COR-L47 (cell line): ENCODE measurements around the gene HBG2.
"Not testable (repeated sequence)": the region's sequence is repeated elsewhere in the genome, so short reads cannot be mapped to it uniquely, and the experiment has no call there.

Source experiments
- DNase-seq: peaks from one replicate; lab custom pipeline; 2025; lab: John Stamatoyannopoulos, UW

The HBG2 gene

DNA sequence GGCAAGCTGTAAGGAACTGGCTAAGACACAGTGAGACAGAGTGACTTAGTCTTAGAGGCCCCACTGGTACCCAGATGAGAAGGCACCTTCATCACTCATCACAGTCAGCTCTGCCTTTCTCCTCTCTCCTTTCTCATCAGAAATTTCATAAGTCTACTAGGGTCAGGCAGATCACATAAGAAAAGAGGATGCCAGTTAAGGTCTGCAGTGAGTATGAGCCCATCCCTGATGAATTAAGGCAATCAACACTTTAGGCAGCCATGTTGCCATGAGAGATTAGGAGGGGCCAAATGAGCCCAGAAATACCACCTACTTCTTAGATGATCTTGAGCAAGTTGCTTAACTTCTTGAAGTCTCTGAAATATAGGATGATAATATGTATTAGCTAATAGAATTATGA, 27.0 kb upstream of the HBG2 start:
- DNase-seq = no peak

DNA sequence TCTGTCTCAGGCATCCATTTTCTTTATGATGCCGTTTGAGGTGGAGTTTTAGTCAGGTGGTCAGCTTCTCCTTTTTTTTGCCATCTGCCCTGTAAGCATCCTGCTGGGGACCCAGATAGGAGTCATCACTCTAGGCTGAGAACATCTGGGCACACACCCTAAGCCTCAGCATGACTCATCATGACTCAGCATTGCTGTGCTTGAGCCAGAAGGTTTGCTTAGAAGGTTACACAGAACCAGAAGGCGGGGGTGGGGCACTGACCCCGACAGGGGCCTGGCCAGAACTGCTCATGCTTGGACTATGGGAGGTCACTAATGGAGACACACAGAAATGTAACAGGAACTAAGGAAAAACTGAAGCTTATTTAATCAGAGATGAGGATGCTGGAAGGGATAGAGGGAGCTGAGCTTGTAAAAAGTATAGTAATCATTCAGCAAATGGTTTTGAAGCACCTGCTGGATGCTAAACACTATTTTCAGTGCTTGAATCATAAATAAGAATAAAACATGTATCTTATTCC, 26.1 kb upstream of the HBG2 start:
- no peak for DNase-seq

DNA sequence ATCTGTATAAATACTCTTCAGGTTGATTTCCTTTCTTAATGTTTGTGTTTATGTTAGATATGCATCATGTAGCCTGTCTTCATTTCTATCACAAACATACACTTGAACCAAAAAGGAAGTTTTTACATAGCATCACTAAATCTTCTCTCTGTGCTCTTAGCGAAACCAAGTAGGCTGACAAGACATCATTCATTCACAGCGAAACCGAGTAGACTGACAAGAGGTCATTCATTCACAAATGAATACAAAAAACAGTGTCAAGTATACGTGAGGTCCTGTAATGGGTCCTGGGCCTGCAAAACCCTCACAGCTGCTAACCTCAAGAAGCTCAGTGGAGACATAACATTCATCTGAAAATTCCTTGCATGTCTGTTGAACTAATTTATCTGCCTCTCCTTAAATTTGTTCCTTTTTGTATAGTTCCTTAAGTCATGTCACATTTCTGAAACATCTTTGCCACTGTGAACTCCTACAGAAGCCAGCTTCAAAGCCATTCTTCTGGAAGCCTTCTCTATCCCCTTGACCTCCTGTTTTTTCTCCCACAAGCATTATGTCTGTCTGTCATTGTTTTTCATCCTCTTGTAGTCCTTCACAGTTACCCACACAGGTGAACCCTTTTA, 25.0 kb upstream of the HBG2 start:
- no peak for DNase-seq

DNA sequence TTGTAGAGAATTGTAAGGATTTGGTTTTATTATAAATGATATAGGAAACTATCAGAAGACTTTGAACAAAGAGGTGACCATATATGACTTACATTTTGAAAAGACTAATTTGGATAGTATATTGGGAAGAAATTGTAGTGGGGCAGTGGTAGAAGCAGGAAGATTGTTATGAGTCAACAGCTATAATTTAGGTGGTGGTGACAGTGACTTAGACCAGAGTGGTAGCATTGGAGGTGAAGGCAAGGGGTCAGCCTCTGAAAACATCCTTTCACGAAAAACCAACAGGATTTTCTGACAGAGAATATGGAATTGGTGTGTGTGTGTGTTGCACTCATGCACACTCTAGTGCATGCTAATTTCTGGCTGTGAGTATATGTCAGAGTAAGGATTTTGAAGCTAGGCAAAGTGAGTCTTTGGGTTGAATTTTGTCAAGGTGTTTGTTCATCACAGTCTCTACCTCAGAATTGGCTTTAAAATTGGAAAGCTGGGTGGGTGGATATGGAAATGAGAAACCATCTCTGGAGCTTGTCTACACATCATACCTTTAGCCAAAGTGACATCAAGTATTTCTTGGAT, 23.3 kb upstream of the HBG2 start:
- no peak for DNase-seq

DNA sequence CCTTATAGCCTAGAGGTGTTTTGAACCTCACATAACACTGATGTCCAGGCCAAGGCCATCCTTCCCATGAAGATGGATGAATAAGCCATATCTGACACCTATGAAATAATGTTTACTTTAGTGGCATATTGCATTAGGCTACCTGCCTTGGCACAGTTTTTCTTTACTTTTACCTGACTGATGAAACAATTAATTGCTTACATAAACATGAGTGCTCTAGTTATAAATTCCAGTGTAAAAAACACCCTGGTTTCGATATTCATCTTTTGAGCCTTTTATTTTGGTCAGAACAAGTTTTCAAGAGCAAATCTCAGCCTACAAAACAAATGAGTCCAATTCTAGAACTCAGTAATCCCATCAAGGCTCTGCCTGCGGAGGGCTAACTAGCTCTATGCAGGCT, 22.1 kb upstream of the HBG2 start:
- no peak for DNase-seq

DNA sequence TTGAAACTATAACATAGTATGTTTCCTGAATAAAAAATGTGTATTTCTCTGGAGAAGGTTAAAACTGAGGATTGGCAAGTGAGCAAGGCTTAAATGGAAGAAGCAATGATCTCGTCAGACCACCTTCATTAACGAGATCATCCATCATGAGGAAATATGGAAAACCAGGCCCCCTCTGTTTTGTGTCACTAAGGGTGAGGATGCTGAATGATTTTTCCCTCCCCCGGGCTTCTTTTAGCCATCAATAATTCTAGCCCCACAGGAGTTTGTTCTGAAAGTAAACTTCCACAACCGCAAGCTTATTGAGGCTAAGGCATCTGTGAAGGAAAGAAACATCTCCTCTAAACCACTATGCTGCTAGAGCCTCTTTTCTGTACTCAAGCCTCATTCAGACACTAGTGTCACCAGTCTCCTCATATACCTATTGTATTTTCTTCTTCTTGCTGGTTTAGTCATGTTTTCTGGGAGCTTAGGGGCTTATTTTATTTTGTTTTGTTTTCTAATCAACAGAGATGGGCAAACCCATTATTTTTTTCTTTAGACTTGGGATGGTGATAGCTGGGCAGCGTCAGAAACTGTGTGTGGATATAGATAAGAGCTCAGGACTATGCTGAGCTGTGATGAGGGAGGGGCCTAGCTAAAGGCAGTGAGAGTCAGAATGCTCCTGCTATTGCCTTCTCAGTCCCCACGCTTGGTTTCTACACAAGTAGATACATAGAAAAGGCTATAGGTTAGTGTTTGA, 21.0 kb upstream of the HBG2 start:
- DNase-seq = no peak

DNA sequence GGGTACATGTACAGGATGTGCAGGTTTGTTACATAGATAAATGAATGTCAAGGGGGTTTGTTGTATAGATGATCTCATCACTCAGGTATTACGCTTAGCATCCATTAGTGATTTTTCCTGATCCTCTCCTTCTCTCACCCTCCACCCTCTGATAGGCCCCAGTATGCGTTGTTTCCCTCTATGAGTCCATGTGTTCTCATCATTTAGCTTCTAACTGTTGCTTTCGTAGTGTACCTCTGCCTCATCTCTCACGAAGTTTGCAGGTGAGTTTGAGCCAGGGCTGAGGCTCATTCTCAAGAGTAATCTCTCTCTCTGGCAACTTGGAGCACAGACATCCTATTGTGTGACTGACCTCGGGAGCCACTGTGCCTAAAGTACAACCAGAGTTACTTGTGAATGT, 19.8 kb upstream of the HBG2 start:
- no peak for DNase-seq

DNA sequence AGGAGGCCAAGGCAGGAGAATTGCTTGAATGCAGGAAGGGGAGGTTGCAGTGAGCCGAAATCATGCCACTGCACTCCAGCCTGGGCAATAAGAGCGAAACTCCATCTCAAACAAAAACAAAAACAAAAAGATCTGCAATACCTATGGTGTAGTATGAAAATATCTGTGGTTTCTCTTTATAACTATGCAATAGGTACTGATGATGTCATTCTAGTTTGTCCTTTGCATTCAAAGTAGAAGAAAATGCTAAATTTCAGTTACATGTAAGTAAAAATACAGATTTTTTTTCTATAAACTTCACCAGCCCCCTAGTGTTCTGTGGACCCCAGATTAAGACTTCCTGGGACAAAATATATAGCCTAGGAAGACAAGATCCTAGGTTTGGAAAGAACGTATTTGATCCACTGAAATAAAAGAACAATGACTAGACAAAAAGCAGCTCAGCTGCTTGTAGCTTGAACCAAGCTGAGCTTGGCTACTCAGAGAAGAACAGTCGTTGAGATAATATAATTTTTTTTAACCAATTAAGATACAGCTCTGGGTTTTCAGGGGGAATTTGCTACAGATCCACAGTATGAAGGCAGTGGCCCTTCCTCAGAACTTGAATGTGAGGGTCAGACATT, 17.9 kb upstream of the HBG2 start:
- no peak for DNase-seq

DNA sequence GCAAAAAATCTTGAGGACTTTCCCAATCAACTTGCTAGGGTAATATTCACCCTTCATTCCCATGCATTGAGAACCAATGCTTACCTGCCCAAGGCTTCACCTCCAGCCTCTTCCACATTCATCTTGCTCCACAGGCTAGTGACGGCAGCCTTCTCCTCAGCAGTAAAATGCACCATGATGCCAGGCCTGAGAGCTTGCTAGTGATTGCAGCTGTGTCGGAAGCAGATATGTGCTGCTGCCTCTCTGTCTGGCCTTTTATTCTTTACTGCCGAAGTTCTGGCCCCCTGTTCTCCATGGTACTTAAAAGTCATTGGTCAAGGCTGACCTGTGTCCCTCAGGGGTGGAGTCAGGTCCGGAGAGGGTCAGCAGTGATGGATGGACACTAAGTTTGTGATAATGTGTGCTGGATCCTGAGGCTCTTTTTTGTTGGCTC, 15.2 kb upstream of the HBG2 start, which contains the start of gene HBE1:
HBE1 (minus strand) TSS at position 231 of the 433 bp plus-strand sequence; CDS start at position 176, 55 bp downstream.
- DNase-seq = no peak

DNA sequence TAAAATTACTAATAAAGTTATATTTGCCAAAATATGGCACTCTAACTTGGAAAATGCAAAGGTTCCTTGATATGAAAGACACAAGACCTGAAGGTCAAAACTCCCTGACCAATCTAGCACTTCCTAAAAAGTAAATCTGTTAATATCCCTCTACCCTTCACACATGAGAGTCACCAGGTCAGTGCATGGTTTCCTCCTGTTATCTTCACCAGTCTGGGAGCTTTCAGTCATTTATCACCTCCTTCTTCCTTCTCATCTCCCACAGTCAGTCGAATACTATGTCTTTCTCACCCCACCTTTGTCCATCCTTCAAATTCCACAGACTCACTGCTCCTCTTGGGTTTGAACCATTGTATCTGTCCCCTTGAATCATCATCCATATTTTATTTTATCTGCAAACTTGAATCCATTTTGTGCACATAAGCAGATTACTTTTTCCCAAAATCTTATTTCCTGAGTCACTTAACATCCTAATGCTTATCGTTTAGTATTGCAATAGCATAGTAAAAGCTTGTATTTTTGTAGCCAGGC, 12.5 kb upstream of the HBG2 start:
- DNase-seq = no peak

DNA sequence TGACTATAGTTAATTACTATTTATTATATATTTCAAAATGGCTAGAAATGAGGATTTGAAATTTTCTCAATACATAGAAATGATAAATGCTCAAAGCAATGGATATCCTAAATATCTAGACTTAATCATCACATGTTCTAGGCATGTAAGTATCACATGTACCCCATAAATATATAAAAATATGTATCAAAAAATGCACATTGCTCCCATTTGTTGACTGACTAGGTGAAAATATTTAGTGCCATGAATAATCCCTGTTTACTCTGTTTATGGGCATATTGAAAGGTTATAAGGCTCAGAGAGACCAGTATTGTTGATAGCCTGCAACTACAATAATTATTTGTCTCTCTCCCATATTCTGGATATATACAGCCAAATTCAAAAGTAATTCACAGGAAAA, 12.0 kb upstream of the HBG2 start:
- no peak for DNase-seq

DNA sequence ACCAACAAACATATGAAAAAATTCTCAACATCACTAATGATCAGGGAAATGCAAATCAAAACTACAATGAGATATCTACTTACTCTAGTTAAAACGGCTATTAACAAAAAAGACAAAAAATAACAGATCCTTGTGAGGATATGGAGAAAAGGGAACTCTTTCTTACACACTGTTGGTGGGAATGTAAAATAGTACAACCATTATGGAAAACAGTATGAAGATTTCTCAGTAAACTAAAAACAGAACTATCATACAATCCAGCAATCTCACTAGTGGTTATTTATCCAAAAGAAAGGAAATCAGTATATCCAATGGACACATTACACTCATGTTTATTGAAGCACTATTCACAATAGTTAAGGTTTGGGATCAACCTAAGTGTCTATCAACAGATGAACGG, 11.3 kb upstream of the HBG2 start:
- DNase-seq = no peak

DNA sequence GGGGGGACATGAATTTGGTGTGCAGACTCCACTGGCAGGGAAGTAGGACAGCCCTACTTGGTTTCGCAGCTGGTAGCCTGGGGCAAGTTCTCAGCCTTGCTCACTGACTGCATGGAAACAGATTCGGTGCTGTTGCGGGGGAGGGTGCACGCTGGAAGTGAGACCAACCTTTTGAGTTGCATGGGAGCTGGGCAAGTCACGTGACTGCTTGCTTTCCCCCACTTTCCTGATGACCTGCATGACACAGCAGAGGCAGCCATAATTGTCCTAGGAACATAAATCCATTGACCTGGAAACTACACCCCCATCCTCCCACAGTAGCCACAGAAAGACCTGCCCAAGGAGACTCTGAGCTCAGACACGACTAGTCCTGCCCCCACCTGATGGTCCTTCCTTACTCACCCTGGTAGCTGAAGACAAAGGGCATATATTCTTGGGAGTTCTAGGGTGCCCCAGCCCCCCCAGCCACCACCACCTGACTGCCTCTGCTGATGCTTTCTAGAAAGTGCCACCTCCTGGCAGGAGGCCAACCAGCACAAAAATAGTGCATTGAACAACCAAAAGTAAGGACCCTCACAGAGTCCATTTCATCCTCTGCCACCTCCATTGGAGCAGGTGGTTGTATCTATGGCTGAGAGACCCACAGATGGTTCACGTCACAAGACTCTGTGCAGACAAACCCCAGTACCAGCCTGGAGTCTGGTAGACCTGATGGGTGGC, 4.1 kb upstream of the HBG2 start:
- DNase-seq = no peak

DNA sequence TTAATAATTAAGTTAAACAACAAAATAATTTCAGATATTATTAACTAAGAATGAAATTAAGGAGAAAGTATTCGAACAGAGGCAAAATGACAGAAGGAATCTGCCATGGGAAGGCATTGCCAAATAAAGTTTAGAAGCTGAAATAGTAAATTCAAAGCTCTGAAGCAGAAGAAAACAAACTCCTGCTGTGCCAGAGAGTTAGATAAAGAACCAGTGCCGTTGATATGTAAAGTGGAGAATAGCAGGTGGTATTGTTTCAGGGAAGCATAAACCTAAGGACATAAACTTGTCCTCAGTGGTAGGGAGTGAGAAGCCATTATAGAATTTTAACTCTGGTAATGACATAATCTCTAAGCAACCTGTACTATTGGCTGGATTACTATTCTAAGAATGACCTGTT, 2.7 kb upstream of the HBG2 start:
- no peak for DNase-seq

DNA sequence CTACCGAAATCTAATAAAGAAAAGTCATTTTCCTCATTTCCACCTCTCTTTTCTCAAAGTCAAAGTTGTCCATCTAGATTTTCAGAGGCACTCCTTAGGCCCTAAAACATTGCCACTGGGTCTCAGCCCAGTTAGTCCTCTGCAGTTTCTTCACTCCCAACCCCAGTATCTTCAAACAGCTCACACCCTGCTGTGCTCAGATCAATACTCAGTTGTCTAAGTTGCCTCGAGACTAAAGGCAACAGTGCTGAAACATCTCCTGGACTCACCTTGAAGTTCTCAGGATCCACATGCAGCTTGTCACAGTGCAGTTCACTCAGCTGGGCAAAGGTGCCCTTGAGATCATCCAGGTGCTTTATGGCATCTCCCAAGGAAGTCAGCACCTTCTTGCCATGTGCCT, 558 bp downstream of the HBG2 start:
- not testable (repeated sequence) for DNase-seq

DNA sequence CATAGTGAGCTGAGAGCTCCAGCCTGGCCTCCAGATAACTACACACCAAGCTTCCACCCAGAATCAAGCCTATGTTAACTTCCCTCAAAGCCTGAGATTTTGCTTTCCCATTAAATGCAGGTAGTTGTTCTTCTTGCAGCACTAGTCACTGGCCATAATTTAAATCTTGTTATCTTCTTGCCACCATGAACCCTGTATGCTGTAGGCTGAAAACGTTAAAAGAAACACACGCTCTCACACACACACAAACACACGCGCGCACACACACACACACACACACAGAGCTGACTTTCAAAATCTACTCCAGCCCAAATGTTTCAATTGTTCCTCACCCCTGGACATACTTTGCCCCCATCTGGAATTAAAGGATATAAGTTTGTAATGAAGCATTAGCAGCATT, 1.1 kb downstream of the HBG2 start:
- DNase-seq = not testable (repeated sequence)

DNA sequence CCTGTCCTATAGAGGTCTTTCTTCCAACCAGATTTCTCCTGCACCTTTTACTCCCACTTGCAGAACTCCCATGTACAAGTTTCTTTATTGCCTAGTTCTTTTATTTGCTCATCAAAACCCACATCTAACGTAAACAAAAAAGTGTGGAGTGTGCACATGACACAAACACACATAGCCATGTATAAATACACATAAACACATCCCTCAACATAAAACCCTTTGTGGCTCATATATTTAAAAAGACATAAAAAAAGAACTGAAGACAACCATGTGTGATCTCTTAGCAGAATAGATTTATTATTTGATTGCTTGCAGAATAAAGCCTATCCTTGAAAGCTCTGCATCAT, 1.7 kb downstream of the HBG2 start:
- no peak for DNase-seq

DNA sequence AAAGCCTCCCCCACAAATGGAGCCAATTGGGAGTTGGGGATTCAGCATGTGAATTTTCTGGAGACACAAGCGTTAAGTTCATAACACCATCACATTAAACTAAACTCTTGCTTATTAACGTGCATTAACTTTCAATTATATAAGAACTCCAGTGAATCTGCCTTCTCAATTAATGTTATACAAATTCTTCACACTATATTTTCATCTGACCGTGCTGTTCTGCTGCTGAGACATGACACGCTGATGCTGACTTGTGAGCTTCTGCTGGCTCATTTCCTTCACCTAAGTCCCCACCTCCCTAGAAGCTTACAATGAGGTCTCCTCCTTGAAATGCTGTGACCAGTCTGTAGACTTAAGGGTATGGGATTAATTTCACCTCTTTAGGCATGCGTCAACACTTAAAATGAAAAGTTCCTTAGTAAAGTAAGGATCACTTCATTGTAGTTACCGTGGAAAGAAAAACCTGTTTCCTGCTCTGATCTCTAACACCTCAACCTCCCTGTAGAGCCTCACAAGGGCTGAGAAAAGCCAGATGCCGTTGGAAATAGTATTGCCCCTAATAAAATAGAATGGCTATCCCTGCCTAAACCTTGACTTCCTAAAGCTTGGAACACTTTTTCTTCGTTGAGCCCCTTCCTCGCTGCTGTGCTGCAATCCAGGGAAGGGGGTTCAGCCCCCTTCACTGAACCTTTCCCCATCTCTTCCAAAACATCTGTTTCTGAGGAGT, 2.2 kb downstream of the HBG2 start:
- no peak for DNase-seq

DNA sequence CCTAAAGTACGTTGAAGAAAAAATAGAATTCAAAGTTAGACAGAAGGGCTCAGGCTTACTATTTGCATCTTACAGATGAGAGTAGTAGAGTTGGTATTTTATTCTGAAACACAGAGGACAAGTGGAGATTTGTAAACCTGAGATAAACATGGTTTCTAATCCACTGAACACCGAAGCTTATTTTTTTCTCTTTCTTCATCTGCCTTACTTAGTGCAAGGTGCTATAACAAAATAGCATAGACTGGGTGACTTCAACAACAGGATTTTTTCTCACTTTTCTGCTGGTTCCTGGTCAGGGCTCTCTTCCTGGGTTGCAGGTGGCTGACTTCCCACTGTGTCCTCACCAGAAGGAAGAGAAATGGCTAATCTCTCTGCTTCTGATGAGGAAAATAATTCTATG, 2.8 kb downstream of the HBG2 start:
- DNase-seq = no peak

DNA sequence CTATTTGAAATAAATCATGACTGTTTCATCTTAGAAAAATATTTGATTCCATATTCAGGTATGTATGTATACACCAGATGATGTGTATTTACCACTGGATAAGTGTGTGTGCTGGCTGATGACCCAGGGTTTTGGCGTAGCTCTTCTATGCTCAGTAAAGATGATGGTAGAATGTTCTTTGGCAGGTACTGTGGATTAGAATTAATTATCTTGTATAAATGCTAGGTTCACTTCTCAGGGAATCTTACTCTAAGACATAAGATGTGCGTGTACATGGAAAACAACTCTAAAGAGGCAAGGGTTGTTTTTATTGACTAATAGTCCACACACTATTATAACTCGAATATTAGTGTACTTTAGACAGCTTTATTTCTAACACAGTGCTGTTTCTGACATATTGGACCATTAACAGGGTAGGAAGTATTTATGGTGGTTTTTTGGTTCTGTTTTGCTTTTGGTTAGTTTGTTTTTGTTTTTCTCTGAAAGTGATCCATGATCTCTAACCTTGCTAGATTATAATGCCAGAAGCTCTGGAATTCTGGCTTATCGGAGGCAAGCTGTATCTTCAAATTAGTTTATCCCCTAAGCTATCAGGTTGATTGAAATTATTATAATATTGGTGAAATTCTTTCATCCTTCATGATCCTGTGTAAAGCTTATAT, 3.9 kb downstream of the HBG2 start:
- DNase-seq = no peak
